ENCODE measurements around the gene C1QC.

The C1QC gene

GRCh38 chr1:22628698-22629444 lies 14.6 kb upstream of the C1QC start:
- Histone ChIP-seq H3K4me3 (ENCODE audit: severe bottlenecking) (no peak overlapping the region), H3K27ac (ENCODE audit: poor library complexity, severe bottlenecking) (no peak overlapping the region), H3K4me1 (ENCODE audit: insufficient read depth, poor library complexity, severe bottlenecking) (no peaks in the 10 kb centered on the region), H3K9me3 (ENCODE audit: severe bottlenecking) (no peaks in the 10 kb centered on the region), H3K27me3 (ENCODE audit: insufficient read depth, poor library complexity, severe bottlenecking) (peaks cover 10% of the 10 kb centered on the region), H3K36me3 (ENCODE audit: low read depth) (no peaks in the 10 kb centered on the region)
- ATAC-seq (ENCODE audit: low read depth), result no peak
- DNase-seq (ENCODE audit: low spot score), result no peak
- TF ChIP-seq CTCF (IDR thresholded peaks at IDR 0.05; ENCODE audit: poor library complexity, severe bottlenecking), result no peak

GRCh38 chr1:22629886-22630285 lies 13.5 kb upstream of the C1QC start:
- ATAC-seq (ENCODE audit: low read depth) (no peak), DNase-seq (ENCODE audit: low spot score) (no peak)
- Histone ChIP-seq H3K27ac (ENCODE audit: poor library complexity, severe bottlenecking) (no peak overlapping the region), H3K9me3 (ENCODE audit: severe bottlenecking) (no peaks in the 10 kb centered on the region), H3K36me3 (ENCODE audit: low read depth) (no peaks in the 10 kb centered on the region), H3K4me3 (ENCODE audit: severe bottlenecking) (no peak overlapping the region), H3K4me1 (ENCODE audit: insufficient read depth, poor library complexity, severe bottlenecking) (no peaks in the 10 kb centered on the region), H3K27me3 (ENCODE audit: insufficient read depth, poor library complexity, severe bottlenecking) (peaks cover 10% of the 10 kb centered on the region)
- no peak for TF ChIP-seq CTCF (IDR thresholded peaks at IDR 0.05; ENCODE audit: poor library complexity, severe bottlenecking)

- H3K4me3 ChIP-seq (ENCODE audit: severe bottlenecking), result no peak overlapping the region
- no peaks in the 10 kb centered on the region for H3K36me3 ChIP-seq (ENCODE audit: low read depth)
- no peaks in the 10 kb centered on the region for H3K27me3 ChIP-seq (ENCODE audit: insufficient read depth, poor library complexity, severe bottlenecking)
- H3K27ac ChIP-seq (ENCODE audit: poor library complexity, severe bottlenecking), result no peak overlapping the region
- no peaks in the 10 kb centered on the region for H3K9me3 ChIP-seq (ENCODE audit: severe bottlenecking)
- DNase-seq (ENCODE audit: low spot score), result no peak
- TF ChIP-seq CTCF (IDR thresholded peaks at IDR 0.05; ENCODE audit: poor library complexity, severe bottlenecking), result no peak
- no peaks in the 10 kb centered on the region for H3K4me1 ChIP-seq (ENCODE audit: insufficient read depth, poor library complexity, severe bottlenecking)
- ATAC-seq (ENCODE audit: low read depth), result no peak
These were observed 9.6 kb upstream of the C1QC start for GRCh38 chr1:22633697-22634463.

- Histone ChIP-seq H3K9me3 (ENCODE audit: severe bottlenecking) (no peaks in the 10 kb centered on the region), H3K4me3 (ENCODE audit: severe bottlenecking) (no peak overlapping the region), H3K4me1 (ENCODE audit: insufficient read depth, poor library complexity, severe bottlenecking) (no peaks in the 10 kb centered on the region), H3K36me3 (ENCODE audit: low read depth) (no peaks in the 10 kb centered on the region), H3K27me3 (ENCODE audit: insufficient read depth, poor library complexity, severe bottlenecking) (no peaks in the 10 kb centered on the region), H3K27ac (ENCODE audit: poor library complexity, severe bottlenecking) (no peak overlapping the region)
- ATAC-seq (ENCODE audit: low read depth) (no peak), DNase-seq (ENCODE audit: low spot score) (no peak)
- no peak for TF ChIP-seq CTCF (IDR thresholded peaks at IDR 0.05; ENCODE audit: poor library complexity, severe bottlenecking)
These were observed 8.0 kb upstream of the C1QC start for GRCh38 chr1:22635436-22635835.

GRCh38 chr1:22636353-22636752 lies 7.1 kb upstream of the C1QC start, which contains the start of gene C1QA:
C1QA (plus strand) TSS chr1:22636628; CDS start chr1:22637617, 989 bp downstream.
- DNase-seq (ENCODE audit: low spot score) (no peak), ATAC-seq (ENCODE audit: low read depth) (no peak)
- no peak within 1 kb of the TSS for H3K4me3 ChIP-seq (ENCODE audit: severe bottlenecking)
- no peaks in the 10 kb centered on the region for H3K36me3 ChIP-seq (ENCODE audit: low read depth)
- TF ChIP-seq CTCF (IDR thresholded peaks at IDR 0.05; ENCODE audit: poor library complexity, severe bottlenecking), result no peak
- H3K4me1 ChIP-seq (ENCODE audit: insufficient read depth, poor library complexity, severe bottlenecking), result no peaks in the 10 kb centered on the region
- no peaks in the 10 kb centered on the region for H3K9me3 ChIP-seq (ENCODE audit: severe bottlenecking)
- no peak within 1 kb of the TSS for H3K27ac ChIP-seq (ENCODE audit: poor library complexity, severe bottlenecking)
- H3K27me3 ChIP-seq (ENCODE audit: insufficient read depth, poor library complexity, severe bottlenecking), result no peaks in the 10 kb centered on the region
